HG03095 (cell line): ENCODE results near the gene LITAF.

Source experiments
- ATAC-seq: cut with Tn5 transposase; IDR thresholded peaks from one replicate; pipeline ENCODE4 v1.9.1; 2021; ENCODE audit warnings: moderate library complexity; ENCODE audit not compliant: unreplicated experiment

Gene LITAF

DNA sequence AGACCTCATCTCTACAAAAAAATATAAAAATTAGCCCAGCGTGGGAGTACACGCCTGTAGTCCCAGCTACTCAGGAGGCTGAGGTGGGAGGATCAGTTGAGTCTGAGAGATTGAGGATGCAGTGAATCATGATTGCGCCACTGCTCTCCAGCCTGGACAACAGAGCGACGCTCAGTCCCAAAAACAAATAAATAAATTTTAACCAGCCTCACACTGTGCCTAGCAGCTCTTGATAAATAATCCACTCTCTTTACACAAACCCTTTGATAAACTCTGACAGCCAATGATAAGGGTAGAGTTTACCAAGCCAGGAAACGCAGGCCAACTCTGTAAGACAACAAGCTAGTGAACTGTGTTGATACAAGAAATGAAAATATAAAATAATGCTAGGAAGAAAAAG is 32.7 kb downstream of the LITAF start:
- no peak for ATAC-seq

DNA sequence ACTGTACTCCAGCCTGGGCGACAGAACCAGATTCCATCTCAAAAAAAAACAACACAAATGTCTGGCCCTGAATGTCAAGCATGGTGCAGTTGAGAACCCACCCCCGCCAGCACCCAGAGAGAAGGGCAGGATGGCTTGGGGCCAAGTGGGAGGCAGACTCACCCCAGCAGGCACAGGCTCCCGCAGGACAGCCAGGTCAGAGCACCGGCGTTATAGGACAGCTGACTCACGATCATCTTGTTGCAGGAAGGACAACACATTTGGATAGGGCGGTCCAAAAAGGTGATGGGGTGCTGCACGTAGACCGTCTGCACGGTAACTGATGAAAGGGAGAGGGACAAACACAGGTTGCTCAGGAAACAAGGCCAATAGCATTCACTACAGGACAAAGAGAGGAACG is 33.3 kb downstream of the LITAF start:
- ATAC-seq: no peak

DNA sequence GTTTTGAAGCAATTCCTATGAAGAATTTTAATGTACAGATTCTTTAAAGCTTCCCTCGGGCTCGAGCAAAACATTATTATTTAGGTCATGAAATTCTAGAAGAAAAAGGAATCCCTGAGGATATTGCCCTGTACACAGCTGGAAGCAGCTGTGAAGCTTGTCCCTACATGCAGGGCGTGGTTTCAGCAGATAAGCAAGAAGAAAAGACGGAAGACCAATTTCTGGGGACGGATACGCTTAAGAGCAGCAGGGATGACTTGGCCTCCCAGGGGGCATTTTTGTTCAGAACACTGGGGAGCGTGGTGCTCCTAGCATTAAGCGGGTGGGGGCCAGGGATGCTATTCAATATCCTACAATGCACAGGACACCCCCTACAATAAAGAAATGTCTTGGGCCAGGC is 34.3 kb downstream of the LITAF start:
- ATAC-seq: no peak

DNA sequence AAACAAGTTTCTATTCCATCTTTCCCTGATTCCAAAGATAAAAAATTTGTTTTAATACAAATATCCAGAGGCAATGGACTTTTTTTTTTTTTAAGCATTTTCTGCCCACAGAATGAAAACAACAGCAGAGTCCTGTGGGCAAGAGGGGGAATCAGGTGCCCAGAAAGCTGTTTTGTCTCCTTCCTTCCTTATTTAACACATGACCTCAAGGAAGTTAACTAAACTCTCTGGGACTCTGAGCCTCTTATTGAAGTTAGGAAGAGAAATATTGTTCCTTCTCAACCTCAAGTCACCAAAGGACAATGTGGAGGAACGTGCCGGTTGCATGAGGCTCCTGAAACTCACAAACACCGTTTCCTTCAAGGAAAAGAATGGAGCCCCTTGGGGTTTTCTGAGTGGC is 34.9 kb downstream of the LITAF start:
- ATAC-seq: no peak

DNA sequence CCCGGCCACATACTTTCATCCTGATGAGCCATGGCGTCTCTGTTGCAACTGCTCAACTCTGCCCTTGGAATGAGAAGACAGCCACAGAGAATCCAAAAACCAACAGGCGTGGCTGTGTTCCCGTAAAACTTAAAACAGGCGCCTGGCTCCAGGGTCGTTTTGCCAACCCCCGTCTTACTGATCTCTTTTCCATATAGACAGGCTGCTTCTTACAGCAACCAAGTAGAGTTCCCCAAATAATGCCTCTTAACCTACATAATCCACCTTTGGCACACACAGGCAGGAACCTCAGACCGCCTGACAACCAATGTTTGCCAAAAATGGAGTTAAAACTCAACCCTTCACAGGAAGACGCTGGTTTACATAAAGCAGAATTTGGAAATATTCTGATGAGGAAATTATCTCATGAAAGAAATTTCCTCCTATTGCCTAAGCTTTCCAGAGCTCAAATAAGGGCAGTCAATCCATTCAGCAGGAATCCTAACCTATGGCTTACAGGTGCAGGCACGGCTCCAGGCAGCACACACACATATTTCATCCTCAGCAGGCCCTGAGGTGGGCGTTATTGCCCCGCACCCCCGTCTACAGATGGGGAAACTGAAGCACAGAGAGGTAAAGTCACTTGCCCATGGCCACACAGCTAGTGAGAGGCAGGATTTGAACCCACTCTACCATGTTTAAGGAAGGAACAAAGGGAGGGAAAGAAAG is 35.8 kb downstream of the LITAF start:
- ATAC-seq: no peak

DNA sequence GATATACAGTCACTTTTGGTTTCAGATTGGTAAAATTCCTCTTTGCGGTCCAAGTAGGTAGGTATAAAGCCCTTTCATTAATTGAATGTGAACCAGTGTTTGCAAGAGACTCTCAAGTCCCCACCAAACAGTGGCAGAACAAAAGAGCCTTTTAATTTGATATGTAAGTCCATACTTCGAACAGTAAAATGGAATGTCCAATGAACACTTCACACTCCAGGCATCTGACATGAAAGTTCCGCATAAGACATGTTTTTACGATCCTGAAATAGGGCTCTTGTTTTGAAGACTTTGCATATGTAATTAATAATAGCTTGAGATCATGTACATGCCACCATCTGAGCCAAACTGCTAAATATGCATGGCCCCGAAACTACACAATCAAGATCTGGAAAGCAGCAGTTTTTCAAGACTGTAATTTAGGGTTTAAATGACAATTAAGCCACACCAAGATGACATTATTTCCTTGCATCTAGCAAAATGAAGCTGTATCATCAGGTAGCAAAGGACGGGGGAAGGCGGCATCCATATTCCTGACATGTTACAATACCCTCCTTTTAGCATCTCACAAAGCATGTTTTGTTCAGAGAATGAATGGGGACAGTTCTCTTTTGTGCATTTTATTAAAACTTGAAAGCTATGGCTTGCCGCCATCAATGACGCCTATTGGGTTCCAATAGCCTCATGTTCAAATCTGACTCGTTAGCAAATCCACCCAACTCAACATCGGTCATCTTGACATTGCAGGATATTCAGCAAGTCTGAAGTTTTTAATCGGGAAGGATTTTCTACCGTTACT is 39.4 kb downstream of the LITAF start:
- no peak for ATAC-seq

DNA sequence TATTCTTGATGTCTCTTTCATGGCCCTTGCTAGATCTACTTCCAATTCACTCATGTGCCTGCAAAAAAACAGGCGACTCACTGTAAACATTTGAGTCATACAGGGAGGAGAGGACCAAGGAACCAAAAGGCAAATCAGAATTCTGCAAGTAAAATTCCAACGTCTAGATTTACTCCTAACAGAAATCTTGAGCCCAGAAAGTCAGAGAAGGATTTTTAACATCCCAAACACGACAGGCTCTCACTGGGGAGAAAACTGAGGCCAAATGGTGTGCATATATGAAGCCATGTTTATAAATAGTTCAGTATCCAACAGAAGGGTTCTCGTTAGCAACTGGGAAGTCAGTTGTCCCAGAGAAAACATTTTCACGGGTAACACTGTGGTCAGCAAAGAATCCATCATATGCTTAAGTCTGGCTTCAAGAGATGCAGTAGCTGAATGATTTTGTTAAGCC is 40.1 kb downstream of the LITAF start:
- ATAC-seq: no peak

DNA sequence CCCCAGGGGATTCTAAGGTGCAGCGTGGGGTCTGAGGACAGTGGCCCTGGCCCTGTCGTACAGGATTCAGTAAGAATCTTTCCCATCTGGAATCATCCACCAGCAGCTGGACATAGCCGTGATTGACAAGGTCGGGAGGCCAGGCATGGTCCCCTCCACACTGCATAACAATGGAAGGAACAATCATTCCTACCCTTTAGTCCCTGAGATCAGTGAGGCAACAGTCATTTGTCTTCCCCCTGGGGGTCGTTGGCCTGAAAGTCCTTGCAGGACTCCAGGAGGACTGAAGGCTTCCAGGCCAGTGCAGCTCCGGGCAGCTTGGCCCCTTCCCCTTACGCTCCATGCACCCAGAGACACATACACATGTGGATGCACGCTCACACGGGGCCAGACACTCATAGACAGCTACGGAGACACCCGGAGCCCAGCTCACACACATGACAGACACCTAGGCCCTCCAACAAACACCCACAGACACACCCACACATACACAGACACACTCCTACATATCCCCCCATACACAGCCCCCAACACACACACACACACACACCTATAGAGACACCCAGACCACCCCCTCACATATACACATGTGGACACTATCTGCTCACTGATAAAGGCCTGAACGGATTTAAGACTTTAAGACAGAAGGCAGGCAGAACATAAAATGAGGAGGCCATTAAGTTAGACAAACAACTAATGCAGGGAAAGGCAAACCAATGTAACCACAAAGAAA is 42.9 kb downstream of the LITAF start:
- no peak for ATAC-seq

DNA sequence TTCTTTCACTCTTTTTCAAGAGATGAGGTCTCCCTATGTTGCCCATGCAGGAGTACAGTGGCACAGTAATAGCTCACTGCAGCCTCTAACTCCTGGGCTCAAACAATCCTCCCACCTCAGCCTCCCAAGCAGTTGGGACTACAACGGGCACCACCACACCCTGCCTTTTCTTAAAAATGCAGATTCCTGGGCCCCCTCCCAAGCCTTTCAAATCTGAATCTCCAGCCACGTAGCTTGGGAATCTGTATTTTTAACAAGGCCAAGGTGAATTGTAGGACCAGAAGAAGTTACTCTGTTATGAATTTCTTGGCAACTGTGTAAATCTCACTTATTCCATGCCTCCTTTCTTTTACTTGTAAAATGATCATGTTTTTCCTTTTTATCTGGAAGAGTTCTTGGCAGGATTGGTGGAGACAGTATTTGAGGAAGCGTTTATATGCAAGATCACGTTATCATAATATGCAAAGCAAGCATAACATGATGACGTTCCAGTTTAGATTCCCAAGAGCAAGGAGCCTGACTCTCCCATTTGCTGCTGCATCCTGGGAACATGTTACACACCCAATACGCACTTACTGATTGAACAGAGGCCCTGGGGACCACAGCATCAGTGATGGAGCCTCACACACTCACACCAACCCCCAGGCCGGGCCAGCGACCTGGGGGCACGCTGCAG is 44.5 kb downstream of the LITAF start:
- no peak for ATAC-seq

DNA sequence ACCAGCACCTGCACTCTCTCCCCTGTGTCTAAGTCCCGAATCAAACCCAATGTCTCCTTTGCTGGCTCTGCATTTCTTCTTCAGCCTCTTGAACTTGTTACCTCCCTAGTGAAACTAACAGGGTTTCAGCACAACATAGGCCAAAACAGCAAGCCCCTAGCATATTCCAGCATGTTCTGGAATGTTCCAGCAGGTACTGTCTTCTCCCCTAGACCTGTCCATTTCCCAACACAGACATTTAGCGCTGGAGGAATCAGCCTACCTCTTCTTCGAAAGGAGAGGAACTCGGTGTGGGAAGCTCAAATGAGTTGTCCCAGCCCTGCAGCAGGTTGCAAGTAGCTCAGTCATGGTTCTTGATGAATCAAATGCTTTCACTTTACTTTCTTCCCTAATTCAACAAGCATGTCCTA is 47.1 kb downstream of the LITAF start:
- no peak for ATAC-seq

DNA sequence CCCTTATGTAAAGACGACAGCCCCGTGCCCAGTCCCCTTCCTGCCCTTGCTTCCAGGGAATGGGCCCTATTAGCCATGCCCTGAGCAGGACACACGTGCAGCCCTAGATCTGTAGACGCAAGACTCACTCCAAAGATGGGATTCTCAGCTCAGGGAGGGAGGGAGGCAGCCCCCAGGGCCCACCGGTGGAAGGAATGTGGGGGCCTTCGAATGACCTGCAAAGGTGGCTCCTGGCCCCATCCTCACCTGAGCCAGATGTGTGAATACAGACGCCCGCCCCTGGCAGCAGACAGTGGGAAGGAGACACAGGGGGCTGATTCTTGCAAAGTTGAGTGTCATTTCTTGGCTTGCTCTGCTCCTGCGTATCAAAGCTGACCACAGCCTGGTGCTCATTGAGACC is 47.8 kb downstream of the LITAF start:
- ATAC-seq: no peak

DNA sequence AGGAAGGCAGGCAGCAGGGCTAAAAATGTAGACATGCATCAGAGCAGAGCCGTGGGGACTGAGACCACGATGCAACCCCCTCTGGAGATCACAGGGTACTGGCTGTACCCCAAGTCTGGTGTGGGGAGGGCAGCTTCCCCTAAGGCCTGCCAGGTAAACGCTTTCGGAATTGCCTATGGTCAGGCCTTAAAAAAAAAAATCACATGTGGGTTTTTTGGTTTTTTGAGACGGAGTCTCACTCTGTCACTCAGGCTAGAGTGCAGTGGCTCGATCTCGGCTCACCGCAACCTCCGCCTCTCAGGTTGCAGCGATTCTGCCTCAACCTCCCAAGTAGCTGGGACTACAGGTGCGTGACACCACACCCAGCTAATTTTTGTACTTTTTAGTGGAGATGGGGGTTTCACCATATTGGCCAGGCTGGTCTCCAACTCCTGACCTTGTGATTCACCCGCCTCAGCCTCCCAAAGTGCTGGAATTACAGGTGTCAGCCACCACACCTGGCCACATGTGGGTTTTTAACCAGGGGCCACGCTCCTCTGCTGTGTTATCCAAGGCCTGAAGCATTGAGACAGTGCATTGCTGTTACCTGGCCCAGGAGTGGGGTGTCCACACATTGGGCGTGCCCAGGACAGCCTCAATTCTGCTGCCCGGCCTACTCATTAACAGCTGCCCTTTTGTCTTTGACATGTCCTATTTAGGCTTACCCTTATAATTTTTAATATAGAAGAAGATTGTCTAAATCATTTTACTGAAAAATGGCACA is 50.4 kb downstream of the LITAF start:
- no peak for ATAC-seq

DNA sequence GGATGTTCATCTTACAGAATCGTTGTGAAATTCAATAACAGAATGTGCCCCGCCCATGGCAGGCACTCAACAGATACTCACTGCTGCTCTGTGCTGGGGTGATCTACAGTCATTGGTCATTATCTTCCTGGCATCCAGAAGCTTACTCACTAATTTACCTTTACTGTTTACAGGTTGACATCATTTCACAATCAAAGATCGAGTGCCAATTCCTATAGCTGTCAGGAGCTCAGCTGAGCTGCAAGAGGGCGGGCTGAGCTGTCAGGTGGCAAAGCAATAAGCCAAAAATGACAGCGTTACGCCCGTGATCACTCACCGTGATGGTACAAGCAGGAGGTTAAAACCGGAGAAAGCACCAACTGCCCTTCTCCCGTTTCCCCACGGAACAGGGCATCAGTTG is 51.2 kb downstream of the LITAF start:
- ATAC-seq: no peak

DNA sequence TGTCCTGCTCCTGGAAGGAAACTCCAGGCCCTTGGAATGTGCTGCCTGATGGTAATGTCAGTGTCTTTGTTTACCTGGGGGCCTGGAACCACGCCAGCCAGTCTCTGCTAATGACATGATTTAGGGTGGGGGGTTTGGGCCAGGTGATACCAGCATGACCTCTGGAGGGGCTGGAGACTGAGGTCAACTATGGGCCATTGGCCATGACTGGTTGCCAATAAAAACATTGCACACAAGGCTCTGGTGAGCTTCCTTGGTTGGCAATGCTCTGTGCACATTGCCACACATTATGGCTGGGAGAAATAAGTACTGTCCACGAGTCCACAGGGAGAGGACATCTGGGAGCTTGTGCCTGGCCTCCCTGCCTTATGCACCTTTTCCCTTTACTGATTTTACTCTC is 52.5 kb downstream of the LITAF start:
- ATAC-seq: no peak

DNA sequence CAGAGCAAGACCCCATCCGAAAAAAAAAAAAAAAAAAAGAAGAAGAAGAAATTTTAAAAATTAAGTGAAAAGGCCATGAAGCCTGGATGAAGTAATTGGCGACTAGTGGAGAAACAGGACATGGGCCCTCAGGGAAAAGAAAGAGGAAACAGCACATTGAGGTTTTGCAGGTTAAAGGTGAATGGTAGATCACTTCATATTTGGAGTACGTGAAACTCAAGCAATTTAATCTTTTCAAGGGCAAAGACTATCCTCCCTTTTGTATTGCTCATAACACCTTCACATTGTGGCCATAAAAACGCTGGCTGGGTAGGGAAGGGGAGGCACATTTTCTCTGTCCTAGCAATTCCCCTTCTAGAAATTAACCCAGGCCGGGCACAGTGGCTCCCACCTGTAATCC is 53.1 kb downstream of the LITAF start:
- ATAC-seq: no peak

DNA sequence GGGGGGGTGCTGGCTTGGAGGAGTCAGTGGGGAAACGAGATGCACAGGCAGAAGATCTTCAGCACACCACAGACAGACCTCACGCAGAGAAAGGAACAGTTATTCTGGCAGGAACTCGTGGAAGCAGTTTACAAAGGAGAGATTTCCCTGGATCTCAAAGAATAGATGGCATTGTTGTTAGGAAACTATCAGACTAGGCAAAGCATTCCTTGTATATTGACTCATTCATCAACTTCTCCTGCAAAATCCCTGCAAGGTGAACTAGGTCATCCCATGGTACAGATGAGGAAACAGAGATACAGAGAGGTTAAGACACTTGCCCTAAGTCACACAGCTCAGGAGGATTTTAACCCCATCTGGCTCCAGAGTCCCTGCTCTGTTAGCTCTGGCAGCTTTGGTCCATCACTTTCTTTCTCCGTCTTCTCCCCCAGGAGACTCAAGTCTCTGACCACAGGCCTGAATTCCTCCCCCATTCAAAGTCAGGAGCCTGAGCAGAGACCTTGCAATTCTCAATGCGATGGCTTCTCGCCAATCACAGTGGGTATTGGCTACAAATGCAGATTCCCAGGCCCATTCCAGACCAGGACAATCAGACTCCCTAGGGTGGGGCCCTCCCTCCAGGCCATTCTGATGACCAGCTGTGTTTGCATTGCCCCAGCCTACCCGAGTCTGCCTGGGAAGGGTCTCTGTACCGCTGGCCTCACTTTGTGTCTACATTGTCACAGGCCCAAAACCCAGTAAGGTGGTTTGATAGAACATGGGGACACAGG is 56.4 kb downstream of the LITAF start:
- ATAC-seq: no peak

DNA sequence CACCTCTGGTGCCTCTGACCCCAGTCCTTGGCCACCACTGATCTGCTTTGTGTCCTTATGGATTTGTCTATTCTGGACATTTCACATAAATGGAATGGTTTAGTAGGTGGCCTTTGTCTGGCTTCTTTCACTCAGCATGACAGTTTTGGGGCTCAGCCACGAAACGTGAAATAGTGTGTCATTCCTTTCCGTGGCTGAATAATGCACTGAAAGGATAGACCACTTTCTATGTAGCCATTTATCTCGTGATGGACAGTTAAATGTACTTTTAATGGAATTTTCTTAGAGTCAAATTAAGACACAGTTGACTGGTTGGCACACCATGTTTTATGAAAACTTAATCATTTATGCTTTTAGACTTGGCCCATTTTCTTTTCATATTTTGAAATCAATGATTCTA is 57.4 kb downstream of the LITAF start:
- ATAC-seq: no peak

DNA sequence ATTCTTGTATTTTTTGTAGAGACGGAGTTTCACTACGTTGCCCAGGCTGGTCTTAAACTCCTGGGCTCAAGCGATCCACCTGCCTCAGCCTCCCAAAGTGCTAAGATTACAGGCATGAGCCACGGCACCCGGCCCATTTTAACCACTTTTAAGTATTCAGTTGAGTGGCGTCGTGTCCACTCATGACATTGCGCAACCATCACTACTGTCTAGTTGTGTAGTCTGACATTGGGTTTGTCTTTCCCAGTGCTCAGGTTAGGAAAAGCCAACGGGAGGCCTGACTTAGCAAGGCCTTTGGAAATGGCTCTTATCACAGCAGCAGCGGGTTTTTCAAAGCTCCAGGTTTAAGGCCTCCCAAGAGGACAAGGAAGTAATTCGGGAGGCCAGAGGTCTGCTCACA is 58.7 kb downstream of the LITAF start:
- ATAC-seq: no peak

DNA sequence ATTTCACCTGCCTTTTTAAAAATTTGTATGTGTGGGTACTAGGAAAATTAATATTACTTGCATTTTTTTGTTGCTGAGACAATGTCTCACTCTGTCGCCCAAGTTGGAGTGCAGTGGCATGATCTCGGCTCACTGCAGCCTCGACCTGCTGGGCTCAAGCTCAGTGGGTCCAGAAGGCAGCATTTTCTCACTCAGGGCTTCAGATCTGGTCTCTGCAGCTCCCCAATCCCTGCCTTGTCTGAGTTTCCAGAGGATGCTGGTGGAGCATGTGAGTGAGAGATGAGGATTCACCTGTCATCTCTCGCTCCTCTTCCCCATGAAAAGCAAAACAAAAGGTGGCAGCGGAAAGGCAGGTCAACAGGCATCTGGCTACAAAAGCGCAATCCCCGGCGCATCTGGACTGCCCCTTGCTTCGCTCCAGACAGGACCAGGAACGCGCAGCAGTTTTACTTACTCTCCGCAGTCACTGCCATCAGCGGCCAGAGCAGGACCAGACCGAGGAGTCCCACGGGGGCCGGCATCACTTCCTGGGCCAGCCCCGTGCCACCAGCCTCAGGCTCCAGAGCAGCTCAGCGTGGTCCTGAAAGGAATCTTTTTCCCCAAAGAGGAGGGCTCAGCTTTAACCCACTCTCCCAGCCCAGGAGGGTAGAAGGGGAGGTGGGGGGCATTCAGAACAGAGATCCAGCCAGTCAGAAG is 59.9 kb downstream of the LITAF start:
- ATAC-seq: no peak
